C4-2B (cell line): ENCODE measurements around the gene COL6A2.

Experiments used
- ZFX ChIP-seq: fragments of 450-650 bp; IDR thresholded peaks from 2 replicates; pipeline ENCODE4 v1.6.1; 2017
- TF ChIP-seq, protein P1 (sequence below): fragments of 450-650 bp; conservative IDR thresholded peaks from 2 replicates; pipeline ENCODE4 v1.5.1; 2017; ENCODE audit warnings: mild to moderate bottlenecking

DNA sequence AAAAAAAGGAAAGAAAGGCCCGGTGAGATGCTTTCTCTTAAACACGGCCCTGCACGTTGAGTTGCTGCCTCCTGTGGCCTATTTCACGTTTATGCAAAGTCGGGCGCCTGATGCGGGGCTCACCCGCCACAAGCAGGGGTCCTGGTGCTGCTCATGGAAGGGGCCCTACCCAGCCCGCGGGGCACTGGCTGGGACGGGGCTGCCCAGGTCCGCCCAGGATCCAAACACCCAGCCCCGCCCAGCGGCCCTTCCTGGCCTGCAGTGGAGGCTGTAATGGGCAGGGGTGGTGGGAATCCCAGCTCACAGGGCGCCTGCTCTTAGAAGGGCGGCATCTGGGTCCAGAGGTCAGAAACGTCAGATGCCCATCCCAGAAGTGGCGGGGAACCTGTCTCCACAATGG is 1.6 kb downstream of the COL6A2 start:
- TF ChIP-seq, protein P1, sequence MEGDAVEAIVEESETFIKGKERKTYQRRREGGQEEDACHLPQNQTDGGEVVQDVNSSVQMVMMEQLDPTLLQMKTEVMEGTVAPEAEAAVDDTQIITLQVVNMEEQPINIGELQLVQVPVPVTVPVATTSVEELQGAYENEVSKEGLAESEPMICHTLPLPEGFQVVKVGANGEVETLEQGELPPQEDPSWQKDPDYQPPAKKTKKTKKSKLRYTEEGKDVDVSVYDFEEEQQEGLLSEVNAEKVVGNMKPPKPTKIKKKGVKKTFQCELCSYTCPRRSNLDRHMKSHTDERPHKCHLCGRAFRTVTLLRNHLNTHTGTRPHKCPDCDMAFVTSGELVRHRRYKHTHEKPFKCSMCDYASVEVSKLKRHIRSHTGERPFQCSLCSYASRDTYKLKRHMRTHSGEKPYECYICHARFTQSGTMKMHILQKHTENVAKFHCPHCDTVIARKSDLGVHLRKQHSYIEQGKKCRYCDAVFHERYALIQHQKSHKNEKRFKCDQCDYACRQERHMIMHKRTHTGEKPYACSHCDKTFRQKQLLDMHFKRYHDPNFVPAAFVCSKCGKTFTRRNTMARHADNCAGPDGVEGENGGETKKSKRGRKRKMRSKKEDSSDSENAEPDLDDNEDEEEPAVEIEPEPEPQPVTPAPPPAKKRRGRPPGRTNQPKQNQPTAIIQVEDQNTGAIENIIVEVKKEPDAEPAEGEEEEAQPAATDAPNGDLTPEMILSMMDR: no peak
- TF ChIP-seq ZFX: no peak
